H1 (cell line): ENCODE data around the gene FOXN3. TPM values are rescaled to one million over a fixed set of nuclear protein-coding genes. Genes with fewer than 3 reads are reported as not detected.

ENCODE experiments used
- CTCF ChIA-PET: fragments of 300-600 bp; sonication (Branson Sonifier 250); formaldehyde crosslinking; loops from one replicate; lab custom pipeline; 2021; ENCODE audit not compliant: partially characterized antibody; lab: Charles Lee
- POLR2A ChIA-PET: fragments of 300-600 bp; sonication (Branson Sonifier 250); formaldehyde crosslinking; loops from one replicate; lab custom pipeline; 2021; ENCODE audit warnings: inconsistent platforms; ENCODE audit not compliant: partially characterized antibody; lab: Charles Lee
- DNase-seq, 2 experiments: peaks; one replicate each; pipeline versions ENCODE4 v3.0.0 to v3.0.0-alpha.2; 2010 to 2022; ENCODE audit warnings: low spot score in 2 of 2, low read depth in 1 of 2, mixed read lengths in 1 of 2
- FAIRE-seq: peaks from 2 replicates; lab custom pipeline; 2011; peaks lifted over from hg19 to GRCh38; lab: Jason Lieb, UNC
- H2AFZ ChIP-seq: 2 replicates; pipeline ENCODE4 v1.8.1; 2012; ENCODE audit warnings: low read length, inconsistent platforms
- H2AK5ac ChIP-seq: 2 replicates; pipeline ENCODE4 v1.6.1; 2013; ENCODE audit warnings: low read depth, low read length
- H2BK120ac ChIP-seq: replicated peaks from 2 replicates; pipeline ENCODE3; 2013; ENCODE audit warnings: low read depth, low read length, inconsistent platforms
- H2BK12ac ChIP-seq: 2 replicates; pipeline ENCODE4 v1.6.1; 2013; ENCODE audit warnings: low read depth, low read length
- H2BK15ac ChIP-seq: 2 replicates; pipeline ENCODE4 v1.6.1; 2013; ENCODE audit warnings: low read length
- H2BK20ac ChIP-seq: 2 replicates; pipeline ENCODE4 v1.6.1; 2013; ENCODE audit warnings: low read length
- H2BK5ac ChIP-seq: 2 replicates; pipeline ENCODE4 v1.6.1; 2013; ENCODE audit warnings: low read depth, low read length
- H3K14ac ChIP-seq: 2 replicates; pipeline ENCODE4 v1.6.1; 2013; ENCODE audit warnings: inconsistent platforms; ENCODE audit not compliant: insufficient read length
- H3K18ac ChIP-seq: 2 replicates; pipeline ENCODE4 v1.6.1; 2013; ENCODE audit warnings: low read length; ENCODE audit errors: extremely low read depth
- H3K23ac ChIP-seq: 2 replicates; pipeline ENCODE4 v1.6.1; 2013; ENCODE audit warnings: inconsistent platforms; ENCODE audit not compliant: insufficient read length
- H3K23me2 ChIP-seq: 2 replicates; pipeline ENCODE4 v1.6.1; 2013; ENCODE audit warnings: low read depth, low read length
- H3K27ac ChIP-seq: 2 replicates; pipeline ENCODE4 v1.6.1; 2011; ENCODE audit warnings: low read depth, low read length, inconsistent platforms
- H3K27me3 ChIP-seq, 4 experiments: replicated peaks in 1 of 4; 1 replicate in 1 of 4; 2 replicates in 3 of 4; pipeline versions ENCODE4 v1.6.1 to v1.8.1; 2011 to 2013; ENCODE audit warnings: low read length in 3 of 4, mild to moderate bottlenecking in 3 of 4, inconsistent platforms in 2 of 4, mixed read lengths in 2 of 4, moderate library complexity in 1 of 4; ENCODE audit not compliant: control insufficient read depth in 3 of 4, insufficient read depth in 3 of 4; ENCODE audit errors: extremely low read depth in 1 of 4
- H3K36me3 ChIP-seq, 4 experiments: 2 replicates each; pipeline versions ENCODE4 v1.6.1 to v1.8.1; 2011 to 2013; ENCODE audit warnings: mild to moderate bottlenecking in 4 of 4, low read length in 3 of 4, moderate library complexity in 2 of 4, control low read depth in 1 of 4, inconsistent platforms in 1 of 4; ENCODE audit not compliant: insufficient read depth in 4 of 4, control insufficient read depth in 2 of 4
- H3K4ac ChIP-seq: replicated peaks from 2 replicates; pipeline ENCODE3; 2013; ENCODE audit warnings: low read length, low read depth, mixed read lengths, inconsistent platforms; ENCODE audit not compliant: insufficient read length
- H3K4me1 ChIP-seq, 4 experiments: replicated peaks in 1 of 4; 1 replicate in 1 of 4; 2 replicates in 3 of 4; pipeline versions ENCODE4 v1.6.1 to v1.8.1; 2011 to 2013; ENCODE audit warnings: low read length in 3 of 4, inconsistent platforms in 2 of 4, mixed read lengths in 1 of 4; ENCODE audit not compliant: insufficient read depth in 4 of 4, control insufficient read depth in 3 of 4
- H3K4me2 ChIP-seq, 2 experiments: 2 replicates each; pipeline versions ENCODE4 v1.6.1 to v1.8.1; 2011 to 2013; ENCODE audit warnings: low read depth in 2 of 2, low read length in 2 of 2, control low read depth in 1 of 2, inconsistent platforms in 1 of 2, mild to moderate bottlenecking in 1 of 2; ENCODE audit not compliant: insufficient read depth in 1 of 2
- H3K4me3 ChIP-seq, 4 experiments: fragments of 200-600, 300-600 bp in 1 of 4; sonication (generic), shearing (Covaris generic), sonication (Bioruptor Twin) in 1 of 4; 2 replicates each; pipeline versions ENCODE4 v1.5.1 to v1.8.1; 2011 to 2016; ENCODE audit warnings: low read length in 4 of 4, low read depth in 3 of 4, control low read depth in 2 of 4, inconsistent platforms in 2 of 4, mild to moderate bottlenecking in 2 of 4, mixed read lengths in 1 of 4, moderate library complexity in 1 of 4; ENCODE audit not compliant: insufficient read depth in 2 of 4; ENCODE audit errors: extremely low read depth in 1 of 4
- H3K56ac ChIP-seq: replicated peaks from 2 replicates; pipeline ENCODE3; 2013; ENCODE audit warnings: low read depth, mild to moderate bottlenecking, mixed read lengths, low read length, inconsistent platforms; ENCODE audit not compliant: insufficient read length
- H3K79me1 ChIP-seq: 2 replicates; pipeline ENCODE4 v1.6.1; 2013; ENCODE audit warnings: low read depth, low read length, control low read depth
- H3K79me2 ChIP-seq, 2 experiments: 2 replicates each; pipeline versions ENCODE4 v1.6.1 to v1.8.1; 2012 to 2013; ENCODE audit warnings: low read length in 2 of 2, mild to moderate bottlenecking in 2 of 2, inconsistent platforms in 1 of 2; ENCODE audit not compliant: insufficient read depth in 2 of 2, control insufficient read depth in 1 of 2
- H3K9ac ChIP-seq, 4 experiments: replicated peaks in 1 of 4; 1 replicate in 1 of 4; 2 replicates in 3 of 4; pipeline versions ENCODE4 v1.6.1 to v1.8.1; 2011 to 2013; ENCODE audit warnings: low read depth in 3 of 4, low read length in 3 of 4, control low read depth in 2 of 4, mild to moderate bottlenecking in 2 of 4, moderate library complexity in 2 of 4, inconsistent platforms in 1 of 4; ENCODE audit errors: extremely low read depth in 1 of 4
- H3K9me3 ChIP-seq, 2 experiments: 2 replicates each; pipeline versions ENCODE4 v1.6.1 to v1.8.1; 2012 to 2013; ENCODE audit warnings: mild to moderate bottlenecking in 2 of 2, moderate library complexity in 2 of 2, control low read depth in 1 of 2, inconsistent platforms in 1 of 2, low read depth in 1 of 2, low read length in 1 of 2, mixed read lengths in 1 of 2; ENCODE audit not compliant: insufficient read depth in 2 of 2
- H4K20me1 ChIP-seq, 2 experiments: replicated peaks in 1 of 2; 2 replicates each; pipeline versions ENCODE3 to v1.8.1; 2011 to 2013; ENCODE audit warnings: inconsistent platforms in 2 of 2, low read length in 2 of 2, mild to moderate bottlenecking in 1 of 2; ENCODE audit not compliant: insufficient read depth in 2 of 2, control insufficient read depth in 1 of 2
- H4K5ac ChIP-seq: 2 replicates; pipeline ENCODE4 v1.6.1; 2013; ENCODE audit warnings: low read length, low read depth, mixed read lengths, inconsistent platforms; ENCODE audit not compliant: insufficient read length
- H4K8ac ChIP-seq: 2 replicates; pipeline ENCODE4 v1.8.0; 2013; ENCODE audit warnings: mild to moderate bottlenecking, moderate library complexity, low read length, inconsistent platforms; ENCODE audit not compliant: insufficient read depth; ENCODE audit errors: extremely low read depth
- H4K91ac ChIP-seq: replicated peaks from 2 replicates; pipeline ENCODE3; 2013; ENCODE audit warnings: low read length, mixed read lengths, inconsistent platforms; ENCODE audit not compliant: insufficient read length
- BRCA1 ChIP-seq: IDR thresholded peaks from 2 replicates; pipeline ENCODE4 v1.6.1; 2012; ENCODE audit warnings: low read depth, low read length, improper control_type of control experiment
- HDAC2 ChIP-seq, 2 experiments: fragments of 300-600 bp in 1 of 2; sonication (generic) in 1 of 2; IDR thresholded peaks; 2 replicates each; pipeline ENCODE4 v1.6.1; 2011 to 2012; ENCODE audit warnings: low read depth in 2 of 2, low read length in 2 of 2, mild to moderate bottlenecking in 2 of 2, moderate library complexity in 2 of 2, borderline replicate concordance in 1 of 2, inconsistent platforms in 1 of 2
- MAFK ChIP-seq: IDR thresholded peaks from 2 replicates; pipeline ENCODE4 v1.6.1; 2012; ENCODE audit warnings: low read depth, mild to moderate bottlenecking, improper control_type of control experiment, low read length
- POLR2AphosphoS5 ChIP-seq: IDR thresholded peaks from 2 replicates; pipeline ENCODE4 v1.6.1; 2011; ENCODE audit warnings: low read depth, low read length
- RBBP5 ChIP-seq: IDR thresholded peaks from 2 replicates; pipeline ENCODE4 v1.7.1; 2012; ENCODE audit warnings: low read depth, mild to moderate bottlenecking, inconsistent platforms, low read length, moderate library complexity, borderline replicate concordance
- SAP30 ChIP-seq: fragments of 300-600 bp; sonication (generic); IDR thresholded peaks from 2 replicates; pipeline ENCODE4 v1.7.1; 2012; ENCODE audit warnings: low read length, moderate library complexity, mild to moderate bottlenecking, inconsistent platforms; ENCODE audit not compliant: insufficient read depth, insufficient replicate concordance
- SIN3A ChIP-seq, 2 experiments: IDR thresholded peaks in 1 of 2; conservative IDR thresholded peaks in 1 of 2; 2 replicates each; pipeline ENCODE4 v1.6.1; 2011 to 2012; ENCODE audit warnings: low read length in 2 of 2, improper control_type of control experiment in 1 of 2, low read depth in 1 of 2, mild to moderate bottlenecking in 1 of 2
- SIRT6 ChIP-seq: IDR thresholded peaks from one replicate; pipeline ENCODE4 v1.7.1; 2012; ENCODE audit warnings: low read length, inconsistent platforms
- SIX5 ChIP-seq: IDR thresholded peaks from 2 replicates; pipeline ENCODE4 v1.6.1; 2011; ENCODE audit warnings: mild to moderate bottlenecking, low read depth, low read length
- SUZ12 ChIP-seq: fragments of 200-600 bp; sonication (generic); IDR thresholded peaks from 2 replicates; pipeline ENCODE4 v1.6.1; 2012; ENCODE audit warnings: mild to moderate bottlenecking, inconsistent platforms, low read length, moderate library complexity, mixed read lengths
- TBP ChIP-seq: IDR thresholded peaks from 2 replicates; pipeline ENCODE4 v1.6.1; 2011; ENCODE audit warnings: low read depth, low read length, improper control_type of control experiment
- WGBS, 2 experiments: shearing (Covaris generic) in 1 of 2; methylation state at CpG; one replicate each; pipeline versions ENCODE4 v1.1.6 to v1.1.7; 2013 to 2015; ENCODE audit warnings: low lambda C conversion rate in 2 of 2, mixed read lengths in 2 of 2, inconsistent platforms in 1 of 2, low coverage in 1 of 2, missing lambda C conversion rate in 1 of 2; ENCODE audit not compliant: insufficient replicate concordance in 2 of 2, insufficient coverage in 1 of 2, insufficient read length in 1 of 2; ENCODE audit errors: extremely low coverage in 1 of 2, missing lambda C conversion rate in 1 of 2; 5-methylcytosine and 5-hydroxymethylcytosine counted together
- polyA plus RNA-seq, 7 experiments: library from polyadenylated mRNA; depleted of rRNA in 3 of 7; stranded (reverse) in 5 of 7; unstranded in 2 of 7; fragments of >200 nt in 5 of 7; fragments of 200-250 nt in 2 of 7; gene quantifications; 1 replicate in 5 of 7; 2 replicates in 1 of 7; 4 replicates in 1 of 7; pipeline versions ENCODE4 v1.2.1 to v1.2.3, GENCODE V29; 2011 to 2013; ENCODE audit warnings: missing spikeins in 2 of 7, mixed read lengths in 2 of 7
- total RNA-seq: library from RNA; stranded (reverse); fragmentation: NEBNext Ultra II Directional; extraction: Animal tissue kit (Norgen Biotek cat#: 25700); gene quantifications from 2 replicates; pipeline ENCODE4 v1.2.1, GENCODE V29; 2021
- TF ChIP-seq, protein P1 (sequence below): IDR thresholded peaks from 2 replicates; pipeline ENCODE4 v1.6.1; 2012; ENCODE audit warnings: low read length, inconsistent platforms

The FOXN3 gene
- total and polyA plus RNA-seq, 2 of the 8 experiments (the other 6 are each of a cell fraction or from before 2014, with no cell fraction given), result 52.6 to 178 TPM

DNA sequence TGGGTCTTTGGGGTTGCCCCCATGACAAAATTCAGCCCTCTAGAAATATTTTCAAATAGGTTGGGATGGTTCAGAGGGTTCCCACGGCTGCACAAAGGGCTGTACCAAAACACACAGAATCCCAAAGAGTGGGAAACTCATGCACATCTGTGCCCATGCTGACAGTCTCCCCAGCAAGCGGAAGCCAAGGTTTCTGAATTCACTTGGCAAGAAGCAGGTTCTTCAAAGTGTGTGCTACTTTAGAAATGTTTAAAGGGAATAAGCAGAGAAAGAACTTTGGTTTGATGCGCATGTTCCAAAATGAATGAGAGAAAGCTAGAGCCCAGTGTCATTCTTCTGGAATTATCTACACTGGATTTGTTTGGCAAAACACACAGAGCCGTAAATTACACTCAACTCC, 46.7 kb downstream of the FOXN3 start:
- Histone ChIP-seq H3K14ac (no peak overlapping the region), H3K4me2 (no peak overlapping the region), H3K4me1 (peaks cover under 1 to 23% (median 15%) of the 10 kb centered on the region in 4 experiments), H2BK120ac (no peak overlapping the region), H2BK5ac (no peak overlapping the region), H3K18ac (no peak overlapping the region), H3K9me3 (no peaks in the 10 kb centered on the region), H2BK15ac (no peak overlapping the region), H4K8ac (no peak overlapping the region), H4K20me1 (peaks cover 7 to 8% of the 10 kb centered on the region in 2 experiments), H2BK12ac (no peak overlapping the region), H3K27ac (no peak overlapping the region), H3K9ac (no peak overlapping the region), H3K23ac (no peak overlapping the region), H2BK20ac (no peak overlapping the region), H3K79me1 (peaks cover 8% of the 10 kb centered on the region; the same call in 1 of the 2 replicates), H2AFZ (no peak overlapping the region), H3K79me2 (peaks cover 18 to 99% of the 10 kb centered on the region in 2 experiments), H3K23me2 (no peaks in the 10 kb centered on the region), H2AK5ac (no peak overlapping the region), H3K4me3 (no peak overlapping the region), H4K91ac (no peak overlapping the region), H3K27me3 (no peaks in the 10 kb centered on the region), H3K36me3 (no peaks in the 10 kb centered on the region; a peak in 1 of 8 replicates), H3K56ac (no peak overlapping the region), H3K4ac (no peak overlapping the region), H4K5ac (no peak overlapping the region)
- WGBS, 2 experiments, result 93% methylated on average over 4 of the region's 4 CpGs; no CpG with 5 or more reads in 1 of the 2 experiments
- ChIA-PET CTCF (interaction anchor here (0.9 to 1.1 kb wide), 2 partner anchors 19 to 282 kb away, joined by 3 read pairs; no protein-coding TSS in a partner anchor), POLR2A (interaction anchor here (2.5 kb wide), 1 partner anchor 8 kb away, joined by 9 read pairs; no protein-coding TSS in a partner anchor)
- no peak for TF ChIP-seq SIRT6
- TF ChIP-seq, protein P1, sequence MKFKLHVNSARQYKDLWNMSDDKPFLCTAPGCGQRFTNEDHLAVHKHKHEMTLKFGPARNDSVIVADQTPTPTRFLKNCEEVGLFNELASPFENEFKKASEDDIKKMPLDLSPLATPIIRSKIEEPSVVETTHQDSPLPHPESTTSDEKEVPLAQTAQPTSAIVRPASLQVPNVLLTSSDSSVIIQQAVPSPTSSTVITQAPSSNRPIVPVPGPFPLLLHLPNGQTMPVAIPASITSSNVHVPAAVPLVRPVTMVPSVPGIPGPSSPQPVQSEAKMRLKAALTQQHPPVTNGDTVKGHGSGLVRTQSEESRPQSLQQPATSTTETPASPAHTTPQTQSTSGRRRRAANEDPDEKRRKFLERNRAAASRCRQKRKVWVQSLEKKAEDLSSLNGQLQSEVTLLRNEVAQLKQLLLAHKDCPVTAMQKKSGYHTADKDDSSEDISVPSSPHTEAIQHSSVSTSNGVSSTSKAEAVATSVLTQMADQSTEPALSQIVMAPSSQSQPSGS, result no peak
- no peak for TF ChIP-seq SUZ12
- no peak for TF ChIP-seq HDAC2 (IDR thresholded peaks at IDR 0.05; ENCODE audit: borderline replicate concordance in 1 of 2, low read depth in 2 of 2, low read length in 2 of 2)
- no peak for TF ChIP-seq TBP
- no peak for TF ChIP-seq POLR2AphosphoS5
- TF ChIP-seq SIN3A (conservative IDR thresholded peaks at IDR 0.05 in 1 of 2, IDR thresholded peaks at IDR 0.05 in 1 of 2; ENCODE audit: low read depth in 1 of 2, low read length in 2 of 2), result no peak
- no peak for TF ChIP-seq SAP30
- TF ChIP-seq SIX5, result no peak
- no peak for TF ChIP-seq BRCA1
- TF ChIP-seq RBBP5, result no peak
- TF ChIP-seq MAFK, result no peak
- FAIRE-seq (no peak), DNase-seq (no peak)
